GM12878 (cell line): ENCODE results near the gene MBTPS2. TPM values are rescaled to one million over a fixed set of nuclear protein-coding genes. Genes with fewer than 3 reads are reported as not detected.

Experiments
- BMI1 ChIP-seq: fragments of 450-650 bp; IDR thresholded peaks from 2 replicates; pipeline ENCODE4 v1.6.1; 2016; ENCODE audit warnings: mild to moderate bottlenecking, moderate library complexity, borderline replicate concordance
- IRF4 ChIP-seq: IDR thresholded peaks from 2 replicates; pipeline ENCODE4 v1.6.1; 2011; ENCODE audit warnings: low read depth, low read length
- MYB ChIP-seq: fragments of 150-350 bp; IDR thresholded peaks from 2 replicates; pipeline ENCODE4 v1.6.1; 2014; ENCODE audit warnings: mild to moderate bottlenecking, low read depth, low read length, borderline replicate concordance
- NFYB ChIP-seq: IDR thresholded peaks from 2 replicates; pipeline ENCODE4 v1.6.1; 2011; ENCODE audit warnings: low read depth, mild to moderate bottlenecking, low read length, improper control_type of control experiment, moderate library complexity; ENCODE audit not compliant: insufficient read depth
- SIN3A ChIP-seq: IDR thresholded peaks from 2 replicates; pipeline ENCODE4 v1.6.1; 2012; ENCODE audit warnings: low read depth, low read length, improper control_type of control experiment
- ZBTB40 ChIP-seq: fragments of 450-650 bp; IDR thresholded peaks from 2 replicates; pipeline ENCODE4 v1.6.1; 2016; ENCODE audit warnings: mild to moderate bottlenecking, moderate library complexity, borderline replicate concordance
- ZNF217 ChIP-seq: fragments of 450-650 bp; IDR thresholded peaks from 2 replicates; pipeline ENCODE4 v1.6.1; 2017; ENCODE audit warnings: antibody characterized with exemption, mild to moderate bottlenecking
- ZNF274 ChIP-seq: IDR thresholded peaks from one replicate; pipeline ENCODE4 v1.8.0; 2011; ENCODE audit not compliant: insufficient read length, insufficient read depth
- polyA plus RNA-seq, 11 experiments: library from polyadenylated mRNA; depleted of rRNA in 4 of 11; unstranded in 6 of 11; stranded (reverse) in 5 of 11; fragments of >200 nt; fragmentation: Nextera tagmentation in 4 of 11; fragmentation: Illumina TruSeq in 1 of 11; extraction: Ambion mirVana in 4 of 11; extraction: Trizol in 1 of 11; gene quantifications; 1 replicate in 1 of 11; 2 replicates in 10 of 11; pipeline versions ENCODE4 v1.2.1 to v1.2.3, GENCODE V29; 2011 to 2016; ENCODE audit warnings: inconsistent platforms in 2 of 11, missing spikeins in 2 of 11, low read depth in 1 of 11
- total RNA-seq, 4 experiments: library from RNA; depleted of rRNA in 3 of 4; stranded (reverse); fragments of >200 nt in 3 of 4; fragmentation: Illumina TruSeq in 1 of 4; extraction: Trizol in 1 of 4; gene quantifications; 2 replicates each; pipeline versions ENCODE4 v1.2.1 to v1.2.3, GENCODE V29; 2013 to 2021
- TF ChIP-seq, protein P1 (sequence below): IDR thresholded peaks from 2 replicates; pipeline ENCODE4 v1.6.1; 2012; ENCODE audit warnings: low read length, inconsistent platforms
- TF ChIP-seq, protein P2 (sequence below): IDR thresholded peaks from 2 replicates; pipeline ENCODE4 v1.6.1; 2011; ENCODE audit warnings: mild to moderate bottlenecking, low read depth, low read length, moderate library complexity; ENCODE audit not compliant: insufficient replicate concordance

MBTPS2 gene
- total and polyA plus RNA-seq, 10 of the 15 experiments (the other 5 are each of a cell fraction or from before 2014, with no cell fraction given) = 2.6 to 11.0 (median 8.0) TPM

GRCh38 chrX:21802054-21802670, 37.3 kb upstream of the MBTPS2 start (continued):
- TF ChIP-seq ZNF274 (no peak), ZBTB40 (no peak), MYB (no peak), ZNF217 (no peak), NFYB (no peak), IRF4 (no peak), BMI1 (no peak), SIN3A (no peak)
- TF ChIP-seq, protein P1, sequence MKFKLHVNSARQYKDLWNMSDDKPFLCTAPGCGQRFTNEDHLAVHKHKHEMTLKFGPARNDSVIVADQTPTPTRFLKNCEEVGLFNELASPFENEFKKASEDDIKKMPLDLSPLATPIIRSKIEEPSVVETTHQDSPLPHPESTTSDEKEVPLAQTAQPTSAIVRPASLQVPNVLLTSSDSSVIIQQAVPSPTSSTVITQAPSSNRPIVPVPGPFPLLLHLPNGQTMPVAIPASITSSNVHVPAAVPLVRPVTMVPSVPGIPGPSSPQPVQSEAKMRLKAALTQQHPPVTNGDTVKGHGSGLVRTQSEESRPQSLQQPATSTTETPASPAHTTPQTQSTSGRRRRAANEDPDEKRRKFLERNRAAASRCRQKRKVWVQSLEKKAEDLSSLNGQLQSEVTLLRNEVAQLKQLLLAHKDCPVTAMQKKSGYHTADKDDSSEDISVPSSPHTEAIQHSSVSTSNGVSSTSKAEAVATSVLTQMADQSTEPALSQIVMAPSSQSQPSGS = no peak
- TF ChIP-seq, protein P2, sequence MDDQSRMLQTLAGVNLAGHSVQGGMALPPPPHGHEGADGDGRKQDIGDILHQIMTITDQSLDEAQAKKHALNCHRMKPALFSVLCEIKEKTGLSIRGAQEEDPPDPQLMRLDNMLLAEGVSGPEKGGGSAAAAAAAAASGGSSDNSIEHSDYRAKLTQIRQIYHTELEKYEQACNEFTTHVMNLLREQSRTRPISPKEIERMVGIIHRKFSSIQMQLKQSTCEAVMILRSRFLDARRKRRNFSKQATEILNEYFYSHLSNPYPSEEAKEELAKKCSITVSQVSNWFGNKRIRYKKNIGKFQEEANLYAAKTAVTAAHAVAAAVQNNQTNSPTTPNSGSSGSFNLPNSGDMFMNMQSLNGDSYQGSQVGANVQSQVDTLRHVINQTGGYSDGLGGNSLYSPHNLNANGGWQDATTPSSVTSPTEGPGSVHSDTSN = no peak
